HepG2 (cell line): ENCODE results near the gene VAMP8. TPM values are rescaled to one million over a fixed set of nuclear protein-coding genes. Genes with fewer than 3 reads are reported as not detected.

Experiments used
- GFI1 ChIP-seq: sonication (generic); formaldehyde crosslinking; IDR thresholded peaks from 2 replicates; pipeline ENCODE4 v1.5.0; 2020; ENCODE audit warnings: missing genetic modification reagents, mild to moderate bottlenecking, borderline replicate concordance
- HMGXB4 ChIP-seq, 2 experiments: sonication (generic) in 1 of 2; formaldehyde crosslinking in 1 of 2; IDR thresholded peaks; 2 replicates each; pipeline versions ENCODE4 v1.4.0 to v1.6.1; 2018 to 2020; ENCODE audit warnings: missing genetic modification reagents in 2 of 2, borderline replicate concordance in 1 of 2, low read depth in 1 of 2, mild to moderate bottlenecking in 1 of 2, missing biosample characterization in 1 of 2
- HNF1A ChIP-seq, 2 experiments: sonication (generic) in 1 of 2; formaldehyde crosslinking in 1 of 2; IDR thresholded peaks; 2 replicates each; pipeline versions ENCODE4 v1.4.0 to v1.6.1; 2016 to 2020; ENCODE audit warnings: borderline replicate concordance in 1 of 2, low read depth in 1 of 2, mild to moderate bottlenecking in 1 of 2, missing genetic modification reagents in 1 of 2
- JUN ChIP-seq: sonication (generic); formaldehyde crosslinking; IDR thresholded peaks from 2 replicates; pipeline ENCODE4 v1.4.0; 2020; ENCODE audit warnings: mild to moderate bottlenecking, missing genetic modification reagents
- NRL ChIP-seq: sonication (generic); formaldehyde crosslinking; IDR thresholded peaks from 2 replicates; pipeline ENCODE4 v1.5.0; 2020; ENCODE audit warnings: missing genetic modification reagents, mild to moderate bottlenecking, moderate library complexity, borderline replicate concordance
- PHF20 ChIP-seq: sonication (generic); formaldehyde crosslinking; IDR thresholded peaks from 2 replicates; pipeline ENCODE4 v1.5.0; 2020; ENCODE audit warnings: mild to moderate bottlenecking, missing genetic modification reagents
- STAG1 ChIP-seq: sonication (generic); formaldehyde crosslinking; IDR thresholded peaks from 2 replicates; pipeline ENCODE4 v1.4.0; 2020; ENCODE audit warnings: missing genetic modification reagents
- TOE1 ChIP-seq: sonication (generic); formaldehyde crosslinking; IDR thresholded peaks from 2 replicates; pipeline ENCODE4 v1.4.0; 2020; ENCODE audit warnings: mild to moderate bottlenecking, missing genetic modification reagents
- ZKSCAN1 ChIP-seq: fragments of 150-350 bp; IDR thresholded peaks from 2 replicates; pipeline ENCODE4 v1.6.1; 2014; ENCODE audit warnings: low read length
- ZNF3 ChIP-seq: IDR thresholded peaks from 2 replicates; pipeline ENCODE4 v1.7.0; 2017; ENCODE audit warnings: inconsistent platforms
- ZNF317 ChIP-seq: sonication (generic); formaldehyde crosslinking; IDR thresholded peaks from 2 replicates; pipeline ENCODE4 v1.5.0; 2020; ENCODE audit warnings: mild to moderate bottlenecking, missing genetic modification reagents
- ZNF44 ChIP-seq: sonication (generic); formaldehyde crosslinking; IDR thresholded peaks from 2 replicates; pipeline ENCODE4 v1.5.1; 2020; ENCODE audit warnings: mild to moderate bottlenecking, missing genetic modification reagents
- ZNF441 ChIP-seq: sonication (generic); formaldehyde crosslinking; IDR thresholded peaks from 2 replicates; pipeline ENCODE4 v1.7.0; 2021; ENCODE audit warnings: missing genetic modification reagents, borderline replicate concordance
- ZNF503 ChIP-seq: sonication (generic); formaldehyde crosslinking; IDR thresholded peaks from 2 replicates; pipeline ENCODE4 v1.4.0; 2020; ENCODE audit warnings: missing genetic modification reagents
- ZNF569 ChIP-seq: sonication (generic); formaldehyde crosslinking; IDR thresholded peaks from 2 replicates; pipeline ENCODE4 v1.5.0; 2020; ENCODE audit warnings: mild to moderate bottlenecking, missing genetic modification reagents, moderate library complexity, borderline replicate concordance
- ZNF724P ChIP-seq: sonication (generic); formaldehyde crosslinking; IDR thresholded peaks from 2 replicates; pipeline ENCODE4 v1.8.0; 2022; ENCODE audit warnings: missing genetic modification reagents, borderline replicate concordance
- polyA plus RNA-seq, 8 experiments: library from polyadenylated mRNA; depleted of rRNA in 3 of 8; stranded (reverse) in 7 of 8; unstranded in 1 of 8; fragments of >200 nt; fragmentation: Illumina TruSeq in 4 of 8; extraction: Trizol in 4 of 8; gene quantifications; 2 replicates each; pipeline versions ENCODE4 v1.2.1 to v1.2.3, GENCODE V29; 2011 to 2016; ENCODE audit warnings: low read depth in 4 of 8, missing spikeins in 1 of 8, mixed read lengths in 1 of 8; ENCODE audit not compliant: insufficient read depth in 1 of 8
- total RNA-seq, 5 experiments: library from RNA; depleted of rRNA; stranded (reverse); fragments of >200 nt; fragmentation: Illumina TruSeq; extraction: Trizol; gene quantifications; 2 replicates each; pipeline ENCODE4 v1.2.3, GENCODE V29; 2016; ENCODE audit warnings: low read depth in 1 of 5
- TF ChIP-seq, protein P1 (sequence below): sonication (generic); formaldehyde crosslinking; IDR thresholded peaks from 2 replicates; pipeline ENCODE4 v1.4.0; 2020; ENCODE audit warnings: mild to moderate bottlenecking, missing genetic modification reagents

The VAMP8 gene
- total and polyA plus RNA-seq, 2 of the 13 experiments (the other 11 are each of a cell fraction or from before 2014, with no cell fraction given) = 83.3 to 157 TPM

DNA sequence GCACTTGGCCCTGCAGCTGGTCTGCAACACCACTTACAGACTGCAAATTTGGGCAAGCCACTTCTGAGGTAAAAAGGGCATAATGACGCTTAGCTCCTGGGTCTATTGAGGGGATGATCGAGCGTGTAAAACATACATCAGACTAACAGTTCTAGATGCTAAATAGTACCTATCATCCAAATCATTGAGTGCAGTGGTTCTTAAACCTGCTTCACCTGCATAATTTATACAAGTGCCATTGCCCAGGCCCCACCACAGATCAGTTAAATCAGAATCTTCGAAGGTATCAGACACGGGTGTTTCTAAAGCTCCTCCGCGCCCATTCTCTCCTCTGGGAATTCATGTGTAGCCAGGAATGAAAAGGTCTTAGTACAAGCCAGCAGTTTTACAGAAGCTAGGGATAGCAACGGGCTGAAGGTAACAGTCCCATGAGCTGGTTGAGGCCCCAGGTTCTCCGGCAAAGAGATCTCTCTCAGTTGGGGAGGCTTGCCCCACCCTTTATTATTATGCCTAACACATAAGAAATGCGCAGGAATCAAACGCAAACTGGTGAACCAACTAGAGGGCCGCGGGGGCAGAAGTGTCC is 17.4 kb downstream of the VAMP8 start (continued):
- TF ChIP-seq ZNF503 (CRISPR knock-in tag) = no peak
- TF ChIP-seq HNF1A (IDR thresholded peaks at IDR 0.05; ENCODE audit: low read depth) = no peak
- no peak for TF ChIP-seq HNF1A (CRISPR knock-in tag; IDR thresholded peaks at IDR 0.05; ENCODE audit: borderline replicate concordance)
- TF ChIP-seq ZNF724P (CRISPR knock-in tag) = no peak
- TF ChIP-seq ZNF317 = 0 out of 2 replicates have a peak, but pooled peaks have one; percentile 6
- TF ChIP-seq ZNF44 (CRISPR knock-in tag) = 0 out of 2 replicates have a peak, but pooled peaks have one; percentile 1
- no peak for TF ChIP-seq STAG1 (CRISPR knock-in tag)
- TF ChIP-seq ZNF3 (CRISPR knock-in tag) = no peak
- no peak for TF ChIP-seq PHF20 (CRISPR knock-in tag)
- TF ChIP-seq JUN (CRISPR knock-in tag) = 0 out of 2 replicates have a peak, but pooled peaks have one; percentile 16
- TF ChIP-seq ZNF441 (CRISPR knock-in tag) = no peak
- TF ChIP-seq, protein P1, sequence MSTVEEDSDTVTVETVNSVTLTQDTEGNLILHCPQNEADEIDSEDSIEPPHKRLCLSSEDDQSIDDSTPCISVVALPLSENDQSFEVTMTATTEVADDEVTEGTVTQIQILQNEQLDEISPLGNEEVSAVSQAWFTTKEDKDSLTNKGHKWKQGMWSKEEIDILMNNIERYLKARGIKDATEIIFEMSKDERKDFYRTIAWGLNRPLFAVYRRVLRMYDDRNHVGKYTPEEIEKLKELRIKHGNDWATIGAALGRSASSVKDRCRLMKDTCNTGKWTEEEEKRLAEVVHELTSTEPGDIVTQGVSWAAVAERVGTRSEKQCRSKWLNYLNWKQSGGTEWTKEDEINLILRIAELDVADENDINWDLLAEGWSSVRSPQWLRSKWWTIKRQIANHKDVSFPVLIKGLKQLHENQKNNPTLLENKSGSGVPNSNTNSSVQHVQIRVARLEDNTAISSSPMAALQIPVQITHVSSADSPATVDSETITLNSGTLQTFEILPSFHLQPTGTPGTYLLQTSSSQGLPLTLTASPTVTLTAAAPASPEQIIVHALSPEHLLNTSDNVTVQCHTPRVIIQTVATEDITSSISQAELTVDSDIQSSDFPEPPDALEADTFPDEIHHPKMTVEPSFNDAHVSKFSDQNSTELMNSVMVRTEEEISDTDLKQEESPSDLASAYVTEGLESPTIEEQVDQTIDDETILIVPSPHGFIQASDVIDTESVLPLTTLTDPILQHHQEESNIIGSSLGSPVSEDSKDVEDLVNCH (CRISPR knock-in tag) = peak; percentile 75; the same call in 1 of the 2 replicates
- TF ChIP-seq NRL = no peak
- no peak for TF ChIP-seq ZKSCAN1
- no peak for TF ChIP-seq GFI1 (CRISPR knock-in tag)
- TF ChIP-seq ZNF569 = no peak
- 0 out of 2 replicates have a peak, but pooled peaks have one; percentile 11 for TF ChIP-seq TOE1 (CRISPR knock-in tag)
- TF ChIP-seq HMGXB4 (CRISPR knock-in tag; IDR thresholded peaks at IDR 0.05; ENCODE audit: borderline replicate concordance in 1 of 2, low read depth in 1 of 2) = 0 out of 4 replicates have a peak, but pooled peaks of 1 of the 2 experiments have one; percentile 6
